GM19099 (cell line): ENCODE measurements around the gene VGLL3.

ENCODE experiments used
- POLR2A ChIP-seq: IDR thresholded peaks from 3 replicates; pipeline ENCODE4 v1.6.1; 2011; ENCODE audit warnings: low read depth; ENCODE audit not compliant: insufficient read length; ENCODE audit errors: extremely low read depth

Gene VGLL3, protein sequence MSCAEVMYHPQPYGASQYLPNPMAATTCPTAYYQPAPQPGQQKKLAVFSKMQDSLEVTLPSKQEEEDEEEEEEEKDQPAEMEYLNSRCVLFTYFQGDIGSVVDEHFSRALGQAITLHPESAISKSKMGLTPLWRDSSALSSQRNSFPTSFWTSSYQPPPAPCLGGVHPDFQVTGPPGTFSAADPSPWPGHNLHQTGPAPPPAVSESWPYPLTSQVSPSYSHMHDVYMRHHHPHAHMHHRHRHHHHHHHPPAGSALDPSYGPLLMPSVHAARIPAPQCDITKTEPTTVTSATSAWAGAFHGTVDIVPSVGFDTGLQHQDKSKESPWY

GRCh38 chr3:86990734-86991481 lies at the start of gene VGLL3:
VGLL3 (minus strand) TSS chr3:86991149; CDS start chr3:86990743, 406 bp downstream.
- no peak for TF ChIP-seq POLR2A

- TF ChIP-seq POLR2A = no peak
Observed at GRCh38 chr3:87037652-87038051, 46.7 kb upstream of the VGLL3 start.

- no peak for TF ChIP-seq POLR2A
Observed at GRCh38 chr3:87036671-87037070, 45.7 kb upstream of the VGLL3 start.

- TF ChIP-seq POLR2A = no peak
Observed at GRCh38 chr3:87035339-87035738, 44.4 kb upstream of the VGLL3 start.

DNA sequence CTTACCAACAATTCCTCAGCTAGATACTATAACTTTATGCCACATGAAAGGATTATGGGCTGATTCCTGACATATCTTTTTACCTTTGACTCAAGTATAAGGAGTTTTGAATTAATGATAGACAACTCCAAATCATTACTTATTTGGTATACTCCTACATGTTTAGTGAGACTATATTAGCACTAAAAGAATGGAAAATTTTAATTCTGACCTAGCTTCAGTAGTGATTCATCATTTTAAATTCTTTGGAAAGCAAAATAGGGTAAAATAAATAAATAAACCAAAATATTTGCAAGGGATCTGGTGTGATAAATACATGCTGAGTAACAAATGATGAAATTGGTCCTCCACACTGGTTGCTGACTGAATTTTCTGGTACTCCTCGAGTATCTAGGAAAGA lies 42.3 kb upstream of the VGLL3 start:
- TF ChIP-seq POLR2A = no peak

- TF ChIP-seq POLR2A = no peak
Observed at GRCh38 chr3:87025661-87026645, 35.0 kb upstream of the VGLL3 start.

- no peak for TF ChIP-seq POLR2A
Observed at GRCh38 chr3:87009271-87009670, 18.3 kb upstream of the VGLL3 start.

DNA sequence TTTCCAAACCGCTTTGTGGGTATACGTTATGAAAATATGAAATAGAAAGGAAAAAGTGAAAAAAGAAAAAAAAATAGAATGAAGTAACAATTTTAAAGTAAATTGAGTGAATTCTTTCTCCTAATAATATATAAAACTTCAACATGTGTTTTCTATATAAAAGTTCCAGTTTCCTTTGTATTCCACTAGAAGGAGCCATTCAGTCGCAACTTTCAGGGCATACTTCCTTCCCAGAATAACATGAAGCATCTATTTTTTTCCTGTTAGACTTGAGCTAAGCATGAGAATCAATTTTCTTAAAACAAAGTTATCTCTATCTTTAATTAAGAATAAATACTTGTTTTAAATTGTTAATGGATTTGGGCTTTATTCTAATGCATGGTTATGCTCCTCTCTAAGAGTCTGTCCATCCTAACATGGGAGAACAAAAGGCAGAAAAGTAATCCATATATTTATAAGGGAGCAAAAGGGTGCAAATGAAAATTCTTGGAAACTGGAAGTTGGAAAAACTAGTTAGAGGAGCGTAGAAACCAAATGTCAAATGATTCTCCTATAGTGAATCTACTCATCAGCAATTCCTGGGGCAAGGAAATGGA lies 16.0 kb upstream of the VGLL3 start:
- no peak for TF ChIP-seq POLR2A

GRCh38 chr3:87004883-87005282 lies 13.9 kb upstream of the VGLL3 start:
- TF ChIP-seq POLR2A = no peak

GRCh38 chr3:87002346-87002745 lies 11.4 kb upstream of the VGLL3 start:
- TF ChIP-seq POLR2A = no peak

- no peak for TF ChIP-seq POLR2A
Observed at GRCh38 chr3:87001473-87002098, 10.6 kb upstream of the VGLL3 start.

DNA sequence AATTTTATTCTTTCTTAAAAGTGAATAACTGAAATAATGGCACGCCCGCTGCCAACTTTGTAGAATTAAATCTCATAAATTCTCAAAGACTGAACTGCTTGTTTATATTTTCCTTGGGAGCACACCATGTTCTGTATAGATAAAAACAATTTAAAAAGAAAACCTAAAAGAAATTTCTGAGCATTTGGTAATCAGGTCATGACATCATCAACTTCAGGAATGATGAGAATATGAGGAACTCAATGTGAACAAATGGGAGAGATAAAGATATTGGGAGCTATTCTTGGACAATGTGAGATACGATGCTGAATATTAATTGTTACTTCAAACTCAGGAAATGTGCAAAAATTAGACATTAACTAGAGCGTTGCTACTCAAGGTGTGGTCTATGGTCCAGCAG lies 10.0 kb upstream of the VGLL3 start:
- no peak for TF ChIP-seq POLR2A

DNA sequence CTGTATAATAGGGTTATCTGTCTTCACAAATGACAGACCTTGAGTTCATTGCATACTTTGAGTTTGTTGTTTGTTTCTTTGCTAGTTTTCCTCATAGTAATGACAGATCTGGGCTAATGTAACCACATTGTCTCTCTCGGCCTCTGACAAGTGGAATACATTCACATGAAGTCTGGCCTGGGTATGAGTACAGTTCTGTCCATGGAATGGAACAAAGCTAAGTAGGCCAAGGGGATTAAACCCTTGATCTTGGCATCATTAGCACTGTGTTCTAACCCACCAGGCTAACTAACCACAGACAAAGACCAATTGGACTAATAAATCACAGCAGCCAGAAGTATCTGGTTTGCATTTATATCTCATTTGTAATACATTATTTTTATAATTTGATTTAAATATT lies 7.6 kb upstream of the VGLL3 start:
- TF ChIP-seq POLR2A = no peak

- no peak for TF ChIP-seq POLR2A
Observed at GRCh38 chr3:86996261-86996955, 5.5 kb upstream of the VGLL3 start.
